Urinary bladder (tissue), 4 donors: ENCODE measurements around the gene NALCN. TPM values are rescaled to one million over a fixed set of nuclear protein-coding genes. Genes with fewer than 3 reads are reported as not detected.

Experiments used
- DNase-seq: peaks from one replicate; pipeline ENCODE4 v3.0.0-alpha.2; 2015; ENCODE audit errors: extremely low spot score
- H3K27ac ChIP-seq: one replicate; pipeline ENCODE4 v1.5.1; 2013; ENCODE audit warnings: low read depth, mild to moderate bottlenecking, moderate library complexity
- H3K36me3 ChIP-seq: one replicate; pipeline ENCODE4 v1.6.1; 2013; ENCODE audit warnings: mild to moderate bottlenecking, moderate library complexity; ENCODE audit not compliant: insufficient read depth
- H3K4me1 ChIP-seq: one replicate; pipeline ENCODE4 v1.6.1; 2013; ENCODE audit warnings: mild to moderate bottlenecking, moderate library complexity; ENCODE audit not compliant: insufficient read depth
- H3K4me3 ChIP-seq: one replicate; pipeline ENCODE4 v1.5.1; 2013; ENCODE audit warnings: low read depth, low read length
- WGBS: extraction: QIAGEN DNeasy Blood & Tissue Kit; methylation state at CpG from one replicate; pipeline ENCODE4 v1.1.7; 2013; 5-methylcytosine and 5-hydroxymethylcytosine counted together
- polyA plus RNA-seq: library from polyadenylated mRNA; stranded (reverse); fragments of 200-250 nt; gene quantifications from one replicate; pipeline ENCODE4 v1.2.3, GENCODE V29; 2013
- total RNA-seq: library from RNA; depleted of rRNA; stranded (reverse); fragments of >200 nt; gene quantifications from one replicate; pipeline ENCODE4 v1.2.3, GENCODE V29; 2014
- donor health status: healthy with polysubstance abuse.
- donor health status: healthy.

Gene NALCN
- total and polyA plus RNA-seq, 2 donors, result 3.3 to 5.6 TPM

GRCh38 chr13:101121608-101122007 is 294.7 kb downstream of the NALCN start:
- 67% methylated on average over 4 of the region's 4 CpGs for WGBS
- DNase-seq, result no peak
- Histone ChIP-seq H3K4me1 (no peaks in the 10 kb centered on the region), H3K4me3 (no peak overlapping the region), H3K36me3 (no peaks in the 10 kb centered on the region), H3K27ac (no peak overlapping the region)

- no peak for DNase-seq
- H3K36me3 ChIP-seq, result no peaks in the 10 kb centered on the region
- 61% methylated on average over 2 of the region's 2 CpGs for WGBS
- no peaks in the 10 kb centered on the region for H3K4me1 ChIP-seq
- H3K27ac ChIP-seq, result no peak overlapping the region
- H3K4me3 ChIP-seq, result no peak overlapping the region
Measured at GRCh38 chr13:101120007-101120406, 296.3 kb downstream of the NALCN start.

GRCh38 chr13:101116826-101117225 is 299.5 kb downstream of the NALCN start:
- Histone ChIP-seq H3K27ac (no peak overlapping the region), H3K4me3 (no peak overlapping the region), H3K4me1 (no peaks in the 10 kb centered on the region), H3K36me3 (no peaks in the 10 kb centered on the region)
- DNase-seq, result no peak
- WGBS, result 75% methylated on average over 4 of the region's 4 CpGs

- no peak overlapping the region for H3K4me3 ChIP-seq
- DNase-seq, result no peak
- WGBS, result 68% methylated on average over 4 of the region's 4 CpGs
- H3K36me3 ChIP-seq, result no peaks in the 10 kb centered on the region
- no peak overlapping the region for H3K27ac ChIP-seq
- H3K4me1 ChIP-seq, result no peaks in the 10 kb centered on the region
Measured at GRCh38 chr13:101116341-101116740, 300.0 kb downstream of the NALCN start.

GRCh38 chr13:101115762-101116171 is 300.5 kb downstream of the NALCN start:
- Histone ChIP-seq H3K4me3 (no peak overlapping the region), H3K36me3 (no peaks in the 10 kb centered on the region), H3K27ac (no peak overlapping the region), H3K4me1 (no peaks in the 10 kb centered on the region)
- DNase-seq, result no peak

- WGBS, result 49% methylated on average over 2 of the region's 2 CpGs
- no peak for DNase-seq
- H3K27ac ChIP-seq, result no peak overlapping the region
Measured at GRCh38 chr13:101111894-101112293, 304.4 kb downstream of the NALCN start.

GRCh38 chr13:101109005-101109404 is 307.3 kb downstream of the NALCN start:
- no peaks in the 10 kb centered on the region for H3K4me1 ChIP-seq
- no peak overlapping the region for H3K4me3 ChIP-seq
- no peak for DNase-seq
- no peak overlapping the region for H3K27ac ChIP-seq
- no peaks in the 10 kb centered on the region for H3K36me3 ChIP-seq
- WGBS, result 96% methylated on average over 7 of the region's 7 CpGs

More at GRCh38 chr13:101111894-101112293, 304.4 kb downstream of the NALCN start:
- H3K4me1 ChIP-seq, result no peaks in the 10 kb centered on the region
- no peak overlapping the region for H3K4me3 ChIP-seq
- no peaks in the 10 kb centered on the region for H3K36me3 ChIP-seq

- Histone ChIP-seq H3K27ac (no peak overlapping the region), H3K36me3 (no peaks in the 10 kb centered on the region), H3K4me1 (no peaks in the 10 kb centered on the region), H3K4me3 (no peak overlapping the region)
- no peak for DNase-seq
- WGBS, result 74% methylated on average over 4 of the region's 4 CpGs
Measured at GRCh38 chr13:101098873-101099272, 317.4 kb downstream of the NALCN start.

GRCh38 chr13:101092985-101093384 is 323.3 kb downstream of the NALCN start:
- no peaks in the 10 kb centered on the region for H3K4me1 ChIP-seq
- no peak for DNase-seq

GRCh38 chr13:101090287-101090686 is 326.0 kb downstream of the NALCN start:
- H3K27ac ChIP-seq, result no peak overlapping the region
- 88% methylated on average over 4 of the region's 4 CpGs for WGBS
- H3K4me3 ChIP-seq, result no peak overlapping the region
- H3K36me3 ChIP-seq, result no peaks in the 10 kb centered on the region
- H3K4me1 ChIP-seq, result no peaks in the 10 kb centered on the region
- DNase-seq, result no peak

More at GRCh38 chr13:101092985-101093384, 323.3 kb downstream of the NALCN start:
- H3K4me3 ChIP-seq, result no peak overlapping the region
- H3K36me3 ChIP-seq, result no peaks in the 10 kb centered on the region
- H3K27ac ChIP-seq, result no peak overlapping the region

- DNase-seq, result no peak
- Histone ChIP-seq H3K36me3 (no peaks in the 10 kb centered on the region), H3K27ac (no peak overlapping the region), H3K4me1 (no peaks in the 10 kb centered on the region), H3K4me3 (no peak overlapping the region)
- 77% methylated on average over 2 of the region's 2 CpGs for WGBS
Measured at GRCh38 chr13:101085551-101085950, 330.8 kb downstream of the NALCN start.

- H3K36me3 ChIP-seq, result no peaks in the 10 kb centered on the region
- no peak for DNase-seq
- H3K27ac ChIP-seq, result no peak overlapping the region
- 84% methylated on average over 5 of the region's 5 CpGs for WGBS
- no peak overlapping the region for H3K4me3 ChIP-seq
- H3K4me1 ChIP-seq, result no peaks in the 10 kb centered on the region
Measured at GRCh38 chr13:101082441-101082840, 333.9 kb downstream of the NALCN start.

GRCh38 chr13:101080616-101081015 is 335.7 kb downstream of the NALCN start:
- DNase-seq, result no peak
- Histone ChIP-seq H3K36me3 (no peaks in the 10 kb centered on the region), H3K27ac (no peak overlapping the region), H3K4me1 (no peaks in the 10 kb centered on the region), H3K4me3 (no peak overlapping the region)

- no peak for DNase-seq
- Histone ChIP-seq H3K36me3 (no peaks in the 10 kb centered on the region), H3K4me3 (no peak overlapping the region), H3K27ac (no peak overlapping the region), H3K4me1 (no peaks in the 10 kb centered on the region)
- 85% methylated on average over 12 of the region's 12 CpGs for WGBS
Measured at GRCh38 chr13:101065329-101065728, 351.0 kb downstream of the NALCN start.

GRCh38 chr13:101059793-101060192 is 356.5 kb downstream of the NALCN start:
- Histone ChIP-seq H3K4me3 (no peak overlapping the region), H3K36me3 (no peaks in the 10 kb centered on the region), H3K27ac (no peak overlapping the region), H3K4me1 (no peaks in the 10 kb centered on the region)
- no peak for DNase-seq
- WGBS, result 58% methylated on average over 10 of the region's 10 CpGs
